ENCODE measurements around the gene TPCN1. TPM values are rescaled to one million over a fixed set of nuclear protein-coding genes. Genes with fewer than 3 reads are reported as not detected.

The TPCN1 gene
- total RNA-seq, 4 donors from 2014 or later: 66.7 to 199 (median 112) TPM

- Histone ChIP-seq H3K36me3 (no peaks in the 10 kb centered on the region), H3K4me3 (no peak overlapping the region), H3K9me3 (no peaks in the 10 kb centered on the region), H3K27me3 (no peaks in the 10 kb centered on the region), H3K4me1 (no peaks in the 10 kb centered on the region), H3K27ac (no peak overlapping the region)
- DNase-seq: no peak
- TF ChIP-seq CTCF (IDR thresholded peaks at IDR 0.05) (no peak), POLR2A (IDR thresholded peaks at IDR 0.05) (no peak)
Observed at GRCh38 chr12:113347892-113348291, 126.6 kb downstream of the TPCN1 start.

Small RNA genes within 50 kb of the gene (small RNA-seq; reads per million reads assigned to genes)
- gene MIR6762 (0 reads per million in 2 donors), gene RF00019 (0 reads per million in 2 donors)

Other genes starting within 250 kb of the TPCN1 start
- 10 to 100 TPM in 1 of 4 donors, 1 to 10 TPM in 3; 1.3 to 18.2 (median 3.5) TPM for gene OAS2, start 242.9 kb upstream of the TPCN1 start, total RNA-seq
- gene DTX1, start 164.7 kb upstream of the TPCN1 start, total RNA-seq: 10 to 100 TPM in 1 of 4 donors, 1 to 10 TPM in 3; 3.1 to 33.8 (median 5.3) TPM
- gene RASAL1, start 85.7 kb upstream of the TPCN1 start, total RNA-seq: 1 to 10 TPM in 3 of 4 donors, under 1 TPM in 1; 0.85 to 4.4 (median 3.9) TPM
- gene CFAP73, start 71.7 kb upstream of the TPCN1 start, total RNA-seq: not detected
- 100 to 1,000 TPM in 1 of 4 donors, 10 to 100 TPM in 3; 62.0 to 126 (median 66.5) TPM for gene DDX54, start 36.0 kb upstream of the TPCN1 start, total RNA-seq
- 10 to 100 TPM in 3 of 4 donors, 1 to 10 TPM in 1; 5.0 to 36.6 (median 33.4) TPM for gene RITA1, start 35.7 kb upstream of the TPCN1 start, total RNA-seq
- gene SLC8B1, start 113.6 kb downstream of the TPCN1 start, total RNA-seq: 100 to 1,000 TPM in 2 of 4 donors, 10 to 100 TPM in 2; 49.5 to 112 (median 101) TPM
- gene PLBD2, start 137.1 kb downstream of the TPCN1 start, total RNA-seq: 10 to 100 TPM; 17.0 to 32.4 (median 24.1) TPM
- not detected for gene SDS, start 182.4 kb downstream of the TPCN1 start, total RNA-seq
- 10 to 100 TPM in 3 of 4 donors, 1 to 10 TPM in 1; 7.5 to 21.5 (median 11.4) TPM for gene SDSL, start 200.9 kb downstream of the TPCN1 start, total RNA-seq

Measured in Peyer's patch (tissue), 4 donors.